GM12878 (cell line): ENCODE measurements around the gene FAM83G. TPM values are rescaled to one million over a fixed set of nuclear protein-coding genes. Genes with fewer than 3 reads are reported as not detected.
A peak's percentile ranks its signal among the peaks of the same experiment; 100 is the strongest.

Experiments used
- ATAC-seq: fragments of 200-7000 bp; cut with Tn5 transposase; 3 replicates; pipeline ENCODE4 v1.9.1; 2020; ENCODE audit warnings: mild to moderate bottlenecking, moderate library complexity
- BruUV-seq: library from RNA; stranded (reverse); fragments of 400-500 nt; replicated peaks from 2 replicates; lab custom pipeline; 2021; lab: Mats Ljungman, UMichigan
- CTCF ChIA-PET: fragments of 300-600 bp; sonication (Branson Sonifier 250); formaldehyde crosslinking; extraction: SDS; loops from one replicate; lab custom pipeline; 2021; ENCODE audit warnings: inconsistent platforms; lab: Yijun Ruan, JAX
- POLR2A ChIA-PET: fragments of 350-600 bp; formaldehyde crosslinking; extraction: SDS; loops from one replicate; lab custom pipeline; 2021; ENCODE audit warnings: inconsistent platforms; lab: Charles Lee
- RAD21 ChIA-PET: fragments of 300-600 bp; sonication (Branson Sonifier 250); formaldehyde crosslinking; loops from one replicate; lab custom pipeline; 2023; ENCODE audit warnings: antibody characterized with exemption; ENCODE audit not compliant: unreplicated experiment; lab: Charles Lee
- SMC1A ChIA-PET: fragments of 300-600 bp; sonication (Branson Sonifier 250); formaldehyde crosslinking; loops from one replicate; lab custom pipeline; 2023; ENCODE audit not compliant: unreplicated experiment, uncharacterized antibody; lab: Charles Lee
- DNase-seq: peaks from one replicate; pipeline ENCODE4 v3.0.0-alpha.2; 2011; ENCODE audit warnings: low read depth, low spot score
- FAIRE-seq: peaks from 3 replicates; lab custom pipeline; 2011; peaks lifted over from hg19 to GRCh38; lab: Jason Lieb, UNC
- H2AFZ ChIP-seq: 2 replicates; pipeline ENCODE4 v1.6.0; 2011; ENCODE audit warnings: low read depth, low read length, control low read depth; ENCODE audit not compliant: control insufficient read depth
- H3K27ac ChIP-seq: 2 replicates; pipeline ENCODE4 v1.5.1; 2011; ENCODE audit warnings: control low read depth; ENCODE audit not compliant: control insufficient read depth, insufficient read depth
- H3K27me3 ChIP-seq, 2 experiments: replicated peaks in 1 of 2; 2 replicates each; pipeline versions ENCODE4 v1.6.0 to v1.6.1; 2011; ENCODE audit warnings: low read length in 1 of 2; ENCODE audit not compliant: control insufficient read depth in 2 of 2, insufficient read depth in 2 of 2
- H3K36me3 ChIP-seq, 2 experiments: 2 replicates each; pipeline ENCODE4 v1.5.1; 2011; ENCODE audit warnings: low read length in 1 of 2; ENCODE audit not compliant: control insufficient read depth in 2 of 2, insufficient read depth in 2 of 2
- H3K4me1 ChIP-seq: 2 replicates; pipeline ENCODE4 v1.6.1; 2011; ENCODE audit warnings: mild to moderate bottlenecking, low read length, moderate library complexity, mixed read lengths; ENCODE audit not compliant: control insufficient read depth, insufficient read depth
- H3K4me2 ChIP-seq: 2 replicates; pipeline ENCODE4 v1.6.0; 2011; ENCODE audit warnings: control low read depth; ENCODE audit not compliant: control insufficient read depth, insufficient read depth
- H3K4me3 ChIP-seq: fragments of 200-600 bp; sonication (generic); 2 replicates; pipeline ENCODE4 v1.5.1; 2016
- H3K79me2 ChIP-seq: 2 replicates; pipeline ENCODE4 v1.6.0; 2011; ENCODE audit warnings: low read length; ENCODE audit not compliant: control insufficient read depth, insufficient read depth
- H3K9ac ChIP-seq: 2 replicates; pipeline ENCODE4 v1.8.0; 2011; ENCODE audit warnings: low read length, control low read depth, mixed read lengths; ENCODE audit not compliant: control insufficient read depth, insufficient read depth
- H3K9me3 ChIP-seq: replicated peaks from 3 replicates; pipeline ENCODE4 v1.5.1; 2011; ENCODE audit warnings: mild to moderate bottlenecking, low read length; ENCODE audit not compliant: control insufficient read depth, insufficient read depth
- H4K20me1 ChIP-seq: 2 replicates; pipeline ENCODE4 v1.6.0; 2011; ENCODE audit not compliant: control insufficient read depth, insufficient read depth
- ETV6 ChIP-seq, 2 experiments: fragments of 450-650 bp in 1 of 2; IDR thresholded peaks in 1 of 2; conservative IDR thresholded peaks in 1 of 2; 2 replicates each; pipeline ENCODE4 v1.6.1; 2014; ENCODE audit warnings: antibody characterized with exemption in 1 of 2, borderline replicate concordance in 1 of 2, low read depth in 1 of 2, mild to moderate bottlenecking in 1 of 2, moderate library complexity in 1 of 2
- HDAC6 ChIP-seq: fragments of 200-600 bp; sonication (generic); IDR thresholded peaks from one replicate; pipeline ENCODE4 v1.8.0; 2017; ENCODE audit warnings: antibody characterized with exemption; ENCODE audit not compliant: unreplicated experiment
- JUNB ChIP-seq: IDR thresholded peaks from 2 replicates; pipeline ENCODE4 v1.6.1; 2016; ENCODE audit warnings: antibody characterized with exemption, mild to moderate bottlenecking
- MYC ChIP-seq: IDR thresholded peaks from 2 replicates; pipeline ENCODE4 v1.6.1; 2011; ENCODE audit warnings: mild to moderate bottlenecking, low read length, moderate library complexity, inconsistent platforms; ENCODE audit not compliant: insufficient read depth, insufficient replicate concordance, insufficient read length, severe bottlenecking
- NFIC ChIP-seq: IDR thresholded peaks from 2 replicates; pipeline ENCODE4 v1.6.1; 2012; ENCODE audit warnings: low read depth, mild to moderate bottlenecking, inconsistent platforms, low read length, moderate library complexity
- POLR2A ChIP-seq: IDR thresholded peaks from 2 replicates; pipeline ENCODE4 v1.6.1; 2011; ENCODE audit warnings: low read depth, mild to moderate bottlenecking, low read length
- SMAD5 ChIP-seq: IDR thresholded peaks from 2 replicates; pipeline ENCODE4 v1.6.1; 2016; ENCODE audit warnings: antibody characterized with exemption, low read depth
- SP1 ChIP-seq: IDR thresholded peaks from one replicate; pipeline ENCODE4 v1.6.1; 2011; ENCODE audit warnings: low read depth, low read length
- WGBS: methylation state at CpG from one replicate; pipeline ENCODE4 v1.1.6; 2016; ENCODE audit warnings: low lambda C conversion rate; ENCODE audit not compliant: insufficient replicate concordance, insufficient coverage; ENCODE audit errors: missing lambda C conversion rate; 5-methylcytosine and 5-hydroxymethylcytosine counted together
- in situ Hi-C: fragments of 300-500 bp; cut with MboI; formaldehyde crosslinking; loops from 9 replicates; pipeline ENCODE4 v1.14.3; 2018; ENCODE audit warnings: mixed read lengths
- intact Hi-C: fragments of 100-400 bp; cut with micrococcal nuclease; formaldehyde crosslinking; loops from one replicate; pipeline ENCODE4 v1.14.2; 2022; ENCODE audit not compliant: unreplicated experiment
- polyA plus RNA-seq, 11 experiments: library from polyadenylated mRNA; depleted of rRNA in 4 of 11; unstranded in 6 of 11; stranded (reverse) in 5 of 11; fragments of >200 nt; fragmentation: Nextera tagmentation in 4 of 11; fragmentation: Illumina TruSeq in 1 of 11; extraction: Ambion mirVana in 4 of 11; extraction: Trizol in 1 of 11; gene quantifications; 1 replicate in 1 of 11; 2 replicates in 10 of 11; pipeline versions ENCODE4 v1.2.1 to v1.2.3, GENCODE V29; 2011 to 2016; ENCODE audit warnings: inconsistent platforms in 2 of 11, missing spikeins in 2 of 11, low read depth in 1 of 11
- total RNA-seq, 4 experiments: library from RNA; depleted of rRNA in 3 of 4; stranded (reverse); fragments of >200 nt in 3 of 4; fragmentation: Illumina TruSeq in 1 of 4; extraction: Trizol in 1 of 4; gene quantifications; 2 replicates each; pipeline versions ENCODE4 v1.2.1 to v1.2.3, GENCODE V29; 2013 to 2021
- TF ChIP-seq, protein P1 (sequence below): fragments of 450-650 bp; IDR thresholded peaks from 2 replicates; pipeline ENCODE4 v1.6.1; 2017; ENCODE audit warnings: mild to moderate bottlenecking, low read depth, inconsistent platforms; ENCODE audit not compliant: poor library complexity, severe bottlenecking
- TF ChIP-seq, protein P2 (sequence below): IDR thresholded peaks from 2 replicates; pipeline ENCODE4 v1.6.1; 2012; ENCODE audit warnings: mild to moderate bottlenecking, low read depth, low read length
- TF ChIP-seq, protein P3 (sequence below): IDR thresholded peaks from 2 replicates; pipeline ENCODE4 v1.6.1; 2012; ENCODE audit warnings: low read depth, low read length, improper control_type of control experiment

FAM83G gene
- total and polyA plus RNA-seq, 10 of the 15 experiments (the other 5 are each of a cell fraction or from before 2014, with no cell fraction given): 0.03 to 16.7 (median 6.5) TPM

DNA sequence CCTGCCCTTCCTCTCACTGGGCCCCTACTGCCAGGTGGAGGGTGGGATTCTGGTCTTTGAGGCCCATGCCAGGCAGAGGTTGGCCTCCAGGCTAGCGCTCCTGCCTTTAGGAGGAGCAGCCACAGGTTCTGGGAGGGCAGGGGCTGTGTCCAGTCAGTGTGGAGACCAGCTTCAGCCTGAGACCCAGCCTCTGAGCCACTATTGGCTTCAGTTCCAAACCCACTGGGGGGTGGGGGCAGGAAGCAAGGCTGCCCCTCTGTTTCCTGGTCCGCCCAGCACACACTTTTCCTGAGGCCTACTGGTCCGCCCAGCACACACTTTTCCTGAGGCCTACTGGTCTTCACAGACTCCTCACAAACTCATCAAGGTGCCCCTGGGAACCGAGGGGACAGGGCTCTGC lies 36.2 kb downstream of the FAM83G start:
- no TSS peak for BruUV-seq
- Histone ChIP-seq H3K36me3 (peaks cover 5 to 7% of the 10 kb centered on the region in 2 experiments; a peak in 3 of 4 replicates), H3K79me2 (no peaks in the 10 kb centered on the region), H3K4me2 (no peak overlapping the region), H3K9me3 (no peaks in the 10 kb centered on the region), H3K9ac (no peak overlapping the region), H3K27ac (no peak overlapping the region), H3K4me3 (no peak overlapping the region), H2AFZ (no peak overlapping the region), H4K20me1 (no peaks in the 10 kb centered on the region), H3K4me1 (no peaks in the 10 kb centered on the region; the same call in 1 of the 2 replicates), H3K27me3 (no peaks in the 10 kb centered on the region)
- SMC1A ChIA-PET: no interaction called here
- intact Hi-C loops (no loop called here), in situ Hi-C loops (no loop called here)
- POLR2A ChIA-PET: no interaction called here
- ATAC-seq: no peak
- no peak for FAIRE-seq
- WGBS: 58% methylated on average over 4 of the region's 4 CpGs
- CTCF ChIA-PET: no interaction called here
- RAD21 ChIA-PET: no interaction called here
- DNase-seq: no peak
- TF ChIP-seq MYC (no peak), HDAC6 (no peak), POLR2A (peak; percentile 11; the same call in 1 of the 2 replicates)
- TF ChIP-seq, protein P1, sequence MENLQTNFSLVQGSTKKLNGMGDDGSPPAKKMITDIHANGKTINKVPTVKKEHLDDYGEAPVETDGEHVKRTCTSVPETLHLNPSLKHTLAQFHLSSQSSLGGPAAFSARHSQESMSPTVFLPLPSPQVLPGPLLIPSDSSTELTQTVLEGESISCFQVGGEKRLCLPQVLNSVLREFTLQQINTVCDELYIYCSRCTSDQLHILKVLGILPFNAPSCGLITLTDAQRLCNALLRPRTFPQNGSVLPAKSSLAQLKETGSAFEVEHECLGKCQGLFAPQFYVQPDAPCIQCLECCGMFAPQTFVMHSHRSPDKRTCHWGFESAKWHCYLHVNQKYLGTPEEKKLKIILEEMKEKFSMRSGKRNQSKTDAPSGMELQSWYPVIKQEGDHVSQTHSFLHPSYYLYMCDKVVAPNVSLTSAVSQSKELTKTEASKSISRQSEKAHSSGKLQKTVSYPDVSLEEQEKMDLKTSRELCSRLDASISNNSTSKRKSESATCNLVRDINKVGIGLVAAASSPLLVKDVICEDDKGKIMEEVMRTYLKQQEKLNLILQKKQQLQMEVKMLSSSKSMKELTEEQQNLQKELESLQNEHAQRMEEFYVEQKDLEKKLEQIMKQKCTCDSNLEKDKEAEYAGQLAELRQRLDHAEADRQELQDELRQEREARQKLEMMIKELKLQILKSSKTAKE: no peak

DNA sequence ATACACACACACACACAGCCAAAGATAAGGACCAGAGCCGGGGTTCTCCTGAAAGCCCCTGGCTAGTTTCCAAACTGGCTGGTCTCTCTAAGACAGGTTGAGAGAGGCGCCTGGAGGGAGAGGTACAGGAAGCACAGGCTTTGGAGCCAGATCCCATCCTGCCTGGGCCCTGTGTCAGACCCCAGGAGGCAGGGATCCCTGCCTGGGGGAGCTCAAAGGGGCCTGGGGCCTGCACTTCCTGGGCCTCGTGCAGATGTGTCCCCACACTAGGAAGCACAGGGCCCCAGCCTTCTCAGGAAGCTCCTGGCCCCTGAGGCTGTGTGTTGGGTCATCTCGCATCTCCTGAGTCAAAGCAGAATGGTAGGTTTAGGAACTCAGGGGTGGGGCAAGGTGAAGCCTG lies 36.6 kb downstream of the FAM83G start:
- Histone ChIP-seq H3K4me2 (no peak overlapping the region), H3K4me1 (no peaks in the 10 kb centered on the region; the same call in 1 of the 2 replicates), H3K9ac (no peak overlapping the region), H3K36me3 (peaks cover 5 to 7% of the 10 kb centered on the region in 2 experiments; a peak in 3 of 4 replicates), H3K27me3 (no peaks in the 10 kb centered on the region), H3K27ac (no peak overlapping the region), H4K20me1 (no peaks in the 10 kb centered on the region), H3K9me3 (no peaks in the 10 kb centered on the region), H3K79me2 (no peaks in the 10 kb centered on the region), H2AFZ (no peak overlapping the region), H3K4me3 (no peak overlapping the region)
- POLR2A ChIA-PET: no interaction called here
- DNase-seq (no peak), FAIRE-seq (no peak), ATAC-seq (peak; percentile 14; the same call in 1 of the 3 replicates)
- SMC1A ChIA-PET: no interaction called here
- 40% methylated on average over 4 of the region's 4 CpGs for WGBS
- no TSS peak for BruUV-seq
- CTCF ChIA-PET: no interaction called here
- RAD21 ChIA-PET: no interaction called here
- in situ Hi-C loops (no loop called here), intact Hi-C loops (no loop called here)
- TF ChIP-seq, protein P2, sequence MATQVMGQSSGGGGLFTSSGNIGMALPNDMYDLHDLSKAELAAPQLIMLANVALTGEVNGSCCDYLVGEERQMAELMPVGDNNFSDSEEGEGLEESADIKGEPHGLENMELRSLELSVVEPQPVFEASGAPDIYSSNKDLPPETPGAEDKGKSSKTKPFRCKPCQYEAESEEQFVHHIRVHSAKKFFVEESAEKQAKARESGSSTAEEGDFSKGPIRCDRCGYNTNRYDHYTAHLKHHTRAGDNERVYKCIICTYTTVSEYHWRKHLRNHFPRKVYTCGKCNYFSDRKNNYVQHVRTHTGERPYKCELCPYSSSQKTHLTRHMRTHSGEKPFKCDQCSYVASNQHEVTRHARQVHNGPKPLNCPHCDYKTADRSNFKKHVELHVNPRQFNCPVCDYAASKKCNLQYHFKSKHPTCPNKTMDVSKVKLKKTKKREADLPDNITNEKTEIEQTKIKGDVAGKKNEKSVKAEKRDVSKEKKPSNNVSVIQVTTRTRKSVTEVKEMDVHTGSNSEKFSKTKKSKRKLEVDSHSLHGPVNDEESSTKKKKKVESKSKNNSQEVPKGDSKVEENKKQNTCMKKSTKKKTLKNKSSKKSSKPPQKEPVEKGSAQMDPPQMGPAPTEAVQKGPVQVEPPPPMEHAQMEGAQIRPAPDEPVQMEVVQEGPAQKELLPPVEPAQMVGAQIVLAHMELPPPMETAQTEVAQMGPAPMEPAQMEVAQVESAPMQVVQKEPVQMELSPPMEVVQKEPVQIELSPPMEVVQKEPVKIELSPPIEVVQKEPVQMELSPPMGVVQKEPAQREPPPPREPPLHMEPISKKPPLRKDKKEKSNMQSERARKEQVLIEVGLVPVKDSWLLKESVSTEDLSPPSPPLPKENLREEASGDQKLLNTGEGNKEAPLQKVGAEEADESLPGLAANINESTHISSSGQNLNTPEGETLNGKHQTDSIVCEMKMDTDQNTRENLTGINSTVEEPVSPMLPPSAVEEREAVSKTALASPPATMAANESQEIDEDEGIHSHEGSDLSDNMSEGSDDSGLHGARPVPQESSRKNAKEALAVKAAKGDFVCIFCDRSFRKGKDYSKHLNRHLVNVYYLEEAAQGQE: no peak
- TF ChIP-seq SP1: no peak
- no peak for TF ChIP-seq SMAD5
- TF ChIP-seq, protein P3, sequence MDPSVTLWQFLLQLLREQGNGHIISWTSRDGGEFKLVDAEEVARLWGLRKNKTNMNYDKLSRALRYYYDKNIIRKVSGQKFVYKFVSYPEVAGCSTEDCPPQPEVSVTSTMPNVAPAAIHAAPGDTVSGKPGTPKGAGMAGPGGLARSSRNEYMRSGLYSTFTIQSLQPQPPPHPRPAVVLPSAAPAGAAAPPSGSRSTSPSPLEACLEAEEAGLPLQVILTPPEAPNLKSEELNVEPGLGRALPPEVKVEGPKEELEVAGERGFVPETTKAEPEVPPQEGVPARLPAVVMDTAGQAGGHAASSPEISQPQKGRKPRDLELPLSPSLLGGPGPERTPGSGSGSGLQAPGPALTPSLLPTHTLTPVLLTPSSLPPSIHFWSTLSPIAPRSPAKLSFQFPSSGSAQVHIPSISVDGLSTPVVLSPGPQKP: no peak
- TF ChIP-seq ETV6 (conservative IDR thresholded peaks at IDR 0.05 in 1 of 2, IDR thresholded peaks at IDR 0.05 in 1 of 2; ENCODE audit: borderline replicate concordance in 1 of 2, low read depth in 1 of 2): no peak
- TF ChIP-seq JUNB: no peak
- TF ChIP-seq NFIC: no peak
